Keratinocyte (primary cell): ENCODE measurements around the gene GSTM5.
"Not testable (repeated sequence)": the region's sequence is repeated elsewhere in the genome, so short reads cannot be mapped to it uniquely, and the experiment has no call there.

Source experiments
- EZH2 ChIP-seq: IDR thresholded peaks from one replicate; pipeline ENCODE4 v1.6.1; 2012; ENCODE audit warnings: inconsistent platforms, mild to moderate bottlenecking, low read length, moderate library complexity
- TF ChIP-seq, protein P1 (sequence below), 3 experiments: IDR thresholded peaks in 1 of 3; conservative IDR thresholded peaks in 1 of 3; optimal IDR thresholded peaks in 1 of 3; 2 replicates in 2 of 3; 3 replicates in 1 of 3; pipeline versions ENCODE3 to v1.5.1; 2011; ENCODE audit warnings: low read length in 3 of 3, mild to moderate bottlenecking in 3 of 3, moderate library complexity in 2 of 3, control low read depth in 1 of 3, inconsistent platforms in 1 of 3; ENCODE audit not compliant: insufficient read depth in 2 of 3; ENCODE audit errors: extremely low read depth in 1 of 3

- TF ChIP-seq, protein P1, sequence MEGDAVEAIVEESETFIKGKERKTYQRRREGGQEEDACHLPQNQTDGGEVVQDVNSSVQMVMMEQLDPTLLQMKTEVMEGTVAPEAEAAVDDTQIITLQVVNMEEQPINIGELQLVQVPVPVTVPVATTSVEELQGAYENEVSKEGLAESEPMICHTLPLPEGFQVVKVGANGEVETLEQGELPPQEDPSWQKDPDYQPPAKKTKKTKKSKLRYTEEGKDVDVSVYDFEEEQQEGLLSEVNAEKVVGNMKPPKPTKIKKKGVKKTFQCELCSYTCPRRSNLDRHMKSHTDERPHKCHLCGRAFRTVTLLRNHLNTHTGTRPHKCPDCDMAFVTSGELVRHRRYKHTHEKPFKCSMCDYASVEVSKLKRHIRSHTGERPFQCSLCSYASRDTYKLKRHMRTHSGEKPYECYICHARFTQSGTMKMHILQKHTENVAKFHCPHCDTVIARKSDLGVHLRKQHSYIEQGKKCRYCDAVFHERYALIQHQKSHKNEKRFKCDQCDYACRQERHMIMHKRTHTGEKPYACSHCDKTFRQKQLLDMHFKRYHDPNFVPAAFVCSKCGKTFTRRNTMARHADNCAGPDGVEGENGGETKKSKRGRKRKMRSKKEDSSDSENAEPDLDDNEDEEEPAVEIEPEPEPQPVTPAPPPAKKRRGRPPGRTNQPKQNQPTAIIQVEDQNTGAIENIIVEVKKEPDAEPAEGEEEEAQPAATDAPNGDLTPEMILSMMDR (optimal IDR thresholded peaks at IDR 0.05 in 1 of 3, IDR thresholded peaks at IDR 0.05 in 1 of 3, conservative IDR thresholded peaks at IDR 0.05 in 1 of 3; ENCODE audit: extremely low read depth in 1 of 3, insufficient read depth in 2 of 3, low read length in 3 of 3): not testable (repeated sequence)
- TF ChIP-seq EZH2: not testable (repeated sequence)
Measured at GRCh38 chr1:109711593-109712320, at the start of gene GSTM5.
